Stomach (tissue), 4 donors: Measurements from ENCODE around the gene RAB1B.

Experiments used
- EP300 ChIP-seq: sonication (generic); formaldehyde crosslinking; IDR thresholded peaks from one replicate; pipeline ENCODE4 v1.6.1; 2017; ENCODE audit warnings: antibody characterized with exemption
- POLR2A ChIP-seq, 4 donors: fragments of 450-650 bp; IDR thresholded peaks; one replicate each; pipeline ENCODE4 v1.6.1; 2016; ENCODE audit warnings: antibody characterized with exemption in 4 of 4, control low read depth in 2 of 4, mild to moderate bottlenecking in 1 of 4, moderate library complexity in 1 of 4
- POLR2AphosphoS5 ChIP-seq, 3 donors: sonication (generic); formaldehyde crosslinking; IDR thresholded peaks; one replicate each; pipeline ENCODE4 v1.6.1; 2016; ENCODE audit warnings: antibody characterized with exemption in 3 of 3
- TF ChIP-seq, protein P1 (sequence below), 7 experiments: fragments of 450-650 bp in 4 of 7; fragments of 200-600 bp in 3 of 7; sonication (generic) in 3 of 7; IDR thresholded peaks; one replicate each; pipeline ENCODE4 v1.5.1; 2016 to 2019; ENCODE audit warnings: antibody characterized with exemption in 7 of 7, control low read depth in 2 of 7, mild to moderate bottlenecking in 1 of 7

DNA sequence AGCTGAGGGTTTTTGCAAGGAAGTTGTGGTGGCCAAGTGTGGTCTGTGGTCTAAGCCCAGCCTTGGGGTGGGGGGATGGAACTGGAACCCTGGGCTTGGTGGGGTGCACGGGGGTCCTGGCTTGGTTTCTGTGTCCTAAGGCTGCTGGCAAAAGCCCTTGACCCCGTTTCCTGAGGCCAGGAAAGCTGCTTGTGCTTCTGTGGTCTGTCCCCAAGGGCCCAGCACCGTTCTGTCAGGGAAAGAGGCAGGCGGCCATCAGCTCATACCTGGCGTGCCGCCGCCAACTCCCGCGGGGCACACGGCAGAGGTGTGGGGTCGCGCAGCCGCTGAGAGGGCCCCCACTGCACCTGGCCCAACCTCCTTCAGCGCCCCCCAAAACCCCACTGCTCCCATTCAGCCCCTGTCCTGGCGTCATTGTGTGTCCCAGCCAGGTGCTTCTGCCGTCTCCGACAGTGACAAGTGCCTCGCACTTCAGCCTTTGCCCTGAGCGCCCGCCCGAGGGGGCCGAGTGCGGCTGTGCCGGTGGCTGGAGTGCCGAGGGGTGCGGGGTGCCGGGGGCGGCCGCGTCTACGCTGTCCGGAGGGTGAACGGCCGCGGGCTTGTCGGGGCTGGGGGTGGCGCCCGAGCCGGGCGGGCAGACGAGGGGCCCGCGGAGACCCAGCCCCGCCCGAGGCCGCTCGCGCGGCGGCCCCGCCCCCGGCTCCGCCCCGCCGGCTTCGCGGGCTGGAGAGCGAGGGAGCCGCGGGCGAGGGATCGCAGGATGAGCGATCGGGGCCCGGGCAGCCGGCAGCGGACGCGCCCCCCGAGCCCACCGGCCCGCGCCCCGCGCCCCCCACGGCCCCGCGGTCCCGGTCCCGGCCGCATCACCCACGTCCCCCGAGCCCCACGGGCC is 9.3 kb downstream of the RAB1B start, which contains the start of gene CNIH2:
- TF ChIP-seq POLR2A (IDR thresholded peaks at IDR 0.05) (no peak), EP300 (no peak), POLR2AphosphoS5 (IDR thresholded peaks at IDR 0.05) (peak in 1 of 3 donors; percentile 8)
- TF ChIP-seq, protein P1, sequence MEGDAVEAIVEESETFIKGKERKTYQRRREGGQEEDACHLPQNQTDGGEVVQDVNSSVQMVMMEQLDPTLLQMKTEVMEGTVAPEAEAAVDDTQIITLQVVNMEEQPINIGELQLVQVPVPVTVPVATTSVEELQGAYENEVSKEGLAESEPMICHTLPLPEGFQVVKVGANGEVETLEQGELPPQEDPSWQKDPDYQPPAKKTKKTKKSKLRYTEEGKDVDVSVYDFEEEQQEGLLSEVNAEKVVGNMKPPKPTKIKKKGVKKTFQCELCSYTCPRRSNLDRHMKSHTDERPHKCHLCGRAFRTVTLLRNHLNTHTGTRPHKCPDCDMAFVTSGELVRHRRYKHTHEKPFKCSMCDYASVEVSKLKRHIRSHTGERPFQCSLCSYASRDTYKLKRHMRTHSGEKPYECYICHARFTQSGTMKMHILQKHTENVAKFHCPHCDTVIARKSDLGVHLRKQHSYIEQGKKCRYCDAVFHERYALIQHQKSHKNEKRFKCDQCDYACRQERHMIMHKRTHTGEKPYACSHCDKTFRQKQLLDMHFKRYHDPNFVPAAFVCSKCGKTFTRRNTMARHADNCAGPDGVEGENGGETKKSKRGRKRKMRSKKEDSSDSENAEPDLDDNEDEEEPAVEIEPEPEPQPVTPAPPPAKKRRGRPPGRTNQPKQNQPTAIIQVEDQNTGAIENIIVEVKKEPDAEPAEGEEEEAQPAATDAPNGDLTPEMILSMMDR (IDR thresholded peaks at IDR 0.05) = no peak
